NCI-H128 (cell line): Measurements from ENCODE around the gene GRIN2C.

Experiments used
- DNase-seq: peaks from one replicate; lab custom pipeline; 2025; ENCODE audit not compliant: unreplicated experiment; lab: John Stamatoyannopoulos, UW

The GRIN2C gene

GRCh38 chr17:74850310-74850709 lies 9.4 kb downstream of the GRIN2C start:
- DNase-seq = no peak

GRCh38 chr17:74848656-74849399 lies 10.9 kb downstream of the GRIN2C start:
- DNase-seq = no peak

GRCh38 chr17:74846621-74847020 lies 13.1 kb downstream of the GRIN2C start:
- DNase-seq = no peak

GRCh38 chr17:74843352-74843627 lies 16.4 kb downstream of the GRIN2C start:
- no peak for DNase-seq

- no peak for DNase-seq
Observed at GRCh38 chr17:74842599-74843351, 16.9 kb downstream of the GRIN2C start.

- no peak for DNase-seq
Observed at GRCh38 chr17:74842146-74842598, 17.5 kb downstream of the GRIN2C start.

- DNase-seq = no peak
Observed at GRCh38 chr17:74840989-74841666, 18.6 kb downstream of the GRIN2C start.

- no peak for DNase-seq
Observed at GRCh38 chr17:74839990-74840852, 19.5 kb downstream of the GRIN2C start.

- no peak for DNase-seq
Observed at GRCh38 chr17:74838274-74838673, 21.4 kb downstream of the GRIN2C start.

GRCh38 chr17:74836691-74837467 lies 22.8 kb downstream of the GRIN2C start:
- DNase-seq = no peak

GRCh38 chr17:74836191-74836590 lies 23.5 kb downstream of the GRIN2C start:
- DNase-seq = no peak

- no peak for DNase-seq
Observed at GRCh38 chr17:74833501-74834377, 25.9 kb downstream of the GRIN2C start.

- DNase-seq = no peak
Observed at GRCh38 chr17:74832421-74832820, 27.3 kb downstream of the GRIN2C start.

- DNase-seq = no peak
Observed at GRCh38 chr17:74831444-74832146, 28.1 kb downstream of the GRIN2C start.

GRCh38 chr17:74830861-74831260 lies 28.8 kb downstream of the GRIN2C start:
- no peak for DNase-seq

GRCh38 chr17:74827800-74828199 lies 31.9 kb downstream of the GRIN2C start:
- no peak for DNase-seq

- DNase-seq = no peak
Observed at GRCh38 chr17:74825952-74826719, 33.5 kb downstream of the GRIN2C start.
